ENCODE measurements around the gene NAV3. TPM values are rescaled to one million over a fixed set of nuclear protein-coding genes. Genes with fewer than 3 reads are reported as not detected.

The NAV3 gene
- total RNA-seq, 1 experiment from 2014 or later: 3.0 TPM

- H3K18ac ChIP-seq (ENCODE audit: insufficient read length, low read depth, low read length): no peak overlapping the region
- no peak for TF ChIP-seq CTCF (conservative IDR thresholded peaks at IDR 0.05)
- no peaks in the 10 kb centered on the region for H3K79me1 ChIP-seq (ENCODE audit: insufficient read depth, low read depth, low read length, poor library complexity, severe bottlenecking)
- H2BK20ac ChIP-seq (ENCODE audit: low read depth, low read length, poor library complexity, severe bottlenecking): no peak overlapping the region
- no peak overlapping the region for H2BK15ac ChIP-seq (ENCODE audit: low read depth, low read length)
- no peak overlapping the region for H3K56ac ChIP-seq (ENCODE audit: insufficient read length, low read depth, low read length)
- Mint-ChIP-seq H3K9me3 (peaks cover 25 to 26% of the 10 kb centered on the region in 2 experiments), H3K4me3 (no peak overlapping the region), H3K4me1 (no peaks in the 10 kb centered on the region), H3K36me3 (ENCODE audit: insufficient read depth in 1 of 3, low read depth in 3 of 3) (peaks cover 6 to 27% (median 14%) of the 10 kb centered on the region in 3 experiments; a peak in 6 of 7 replicates), H3K27ac (no peak overlapping the region), H3K27me3 (ENCODE audit: low read depth) (no peaks in the 10 kb centered on the region)
- no peak overlapping the region for H4K8ac ChIP-seq (replicated peaks; ENCODE audit: insufficient read length, low read depth, low read length)
- no peak overlapping the region for H4K5ac ChIP-seq (ENCODE audit: insufficient read length, low read depth, low read length)
- DNase-seq: no peak
- H4K91ac ChIP-seq (ENCODE audit: insufficient read length, low read depth, low read length): no peak overlapping the region
- no peak overlapping the region for H3K23ac ChIP-seq (ENCODE audit: insufficient read length, low read depth, low read length)
- H2AK5ac ChIP-seq (ENCODE audit: insufficient read length, low read length): no peak overlapping the region
- no peak overlapping the region for H3K27ac ChIP-seq (ENCODE audit: insufficient read length, low read depth, low read length)
- no peaks in the 10 kb centered on the region for H3K27me3 ChIP-seq (ENCODE audit: insufficient read depth, low read length)
- no peaks in the 10 kb centered on the region for H3K4me1 ChIP-seq (ENCODE audit: insufficient read depth, low read length)
- no peak overlapping the region for H2AFZ ChIP-seq (ENCODE audit: low read length)
- no peak overlapping the region for H3K4ac ChIP-seq (ENCODE audit: low read depth, low read length)
- H2BK12ac ChIP-seq (ENCODE audit: insufficient read length, low read depth, low read length): no peak overlapping the region
- H3T11ph ChIP-seq (ENCODE audit: low read length): no peak overlapping the region
- H2BK120ac ChIP-seq (ENCODE audit: low read depth, low read length, poor library complexity, severe bottlenecking): no peak overlapping the region
- no CpG with 5 or more reads among the region's 1 CpG for WGBS (ENCODE audit: extremely low coverage, insufficient read length, low lambda C conversion rate)
- no peak overlapping the region for H3K4me2 ChIP-seq (ENCODE audit: insufficient read depth, insufficient read length, low read length)
- H3K23me2 ChIP-seq (ENCODE audit: insufficient read length, low read depth, low read length, poor library complexity, severe bottlenecking): no peaks in the 10 kb centered on the region
- no peak overlapping the region for H3K14ac ChIP-seq (ENCODE audit: insufficient read depth, low read length)
- no peak overlapping the region for H3K9ac ChIP-seq (ENCODE audit: extremely low read depth, insufficient read length, low read length)
- H4K20me1 ChIP-seq (ENCODE audit: control insufficient read depth, insufficient read depth, insufficient read length): no peaks in the 10 kb centered on the region
- no peaks in the 10 kb centered on the region for H3K79me2 ChIP-seq (ENCODE audit: insufficient read depth, low read length)
- H2BK5ac ChIP-seq (ENCODE audit: insufficient read length, low read length): no peak overlapping the region
- H3K9me3 ChIP-seq (ENCODE audit: control insufficient read depth, low read depth, low read length): peaks cover 13% of the 10 kb centered on the region
Measured at GRCh38 chr12:78115889-78116288, 285.2 kb downstream of the NAV3 start.
